HG02884 (cell line): ENCODE measurements around the gene NRG2.

ENCODE experiments used
- ATAC-seq: cut with Tn5 transposase; IDR thresholded peaks from one replicate; pipeline ENCODE4 v1.9.1; 2021; ENCODE audit warnings: mild to moderate bottlenecking, moderate library complexity; ENCODE audit not compliant: unreplicated experiment

The NRG2 gene

DNA sequence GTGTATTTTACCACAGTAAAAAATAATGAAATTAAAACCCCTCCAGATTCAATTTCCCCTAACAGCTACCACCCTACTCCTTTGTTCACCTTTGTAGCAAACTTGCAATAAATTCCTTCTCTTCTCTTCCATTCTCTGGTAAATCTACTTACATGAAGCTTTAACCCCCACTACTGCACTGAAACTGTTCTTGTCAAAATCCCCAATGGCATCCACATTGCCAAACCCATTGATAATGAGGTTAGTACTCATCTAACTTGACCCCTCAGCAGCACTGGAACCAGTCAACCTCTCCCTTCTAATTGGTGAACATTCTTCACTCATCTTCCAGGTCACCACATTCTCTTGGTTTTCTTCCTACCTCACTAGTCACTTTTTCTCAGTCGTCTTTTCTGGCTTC lies 29.6 kb downstream of the NRG2 start:
- ATAC-seq: no peak

DNA sequence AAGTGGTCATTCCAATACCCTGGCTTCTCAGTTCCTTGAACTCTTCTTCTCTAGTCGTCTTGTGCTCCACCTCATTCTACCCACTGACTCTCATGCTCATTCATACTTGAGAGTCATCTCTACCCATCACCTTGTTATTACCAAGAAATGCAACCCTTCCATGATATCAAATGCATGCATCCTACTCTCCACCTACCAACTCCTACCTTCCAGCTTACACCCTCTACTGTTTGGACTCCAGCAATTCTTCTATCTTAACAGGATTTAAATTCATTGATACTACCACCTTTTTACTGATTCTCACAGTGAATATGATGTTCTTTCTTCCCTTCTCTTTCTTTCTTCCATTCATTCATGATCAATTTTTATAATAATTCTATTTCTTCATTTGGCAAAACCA lies 30.7 kb downstream of the NRG2 start:
- no peak for ATAC-seq

DNA sequence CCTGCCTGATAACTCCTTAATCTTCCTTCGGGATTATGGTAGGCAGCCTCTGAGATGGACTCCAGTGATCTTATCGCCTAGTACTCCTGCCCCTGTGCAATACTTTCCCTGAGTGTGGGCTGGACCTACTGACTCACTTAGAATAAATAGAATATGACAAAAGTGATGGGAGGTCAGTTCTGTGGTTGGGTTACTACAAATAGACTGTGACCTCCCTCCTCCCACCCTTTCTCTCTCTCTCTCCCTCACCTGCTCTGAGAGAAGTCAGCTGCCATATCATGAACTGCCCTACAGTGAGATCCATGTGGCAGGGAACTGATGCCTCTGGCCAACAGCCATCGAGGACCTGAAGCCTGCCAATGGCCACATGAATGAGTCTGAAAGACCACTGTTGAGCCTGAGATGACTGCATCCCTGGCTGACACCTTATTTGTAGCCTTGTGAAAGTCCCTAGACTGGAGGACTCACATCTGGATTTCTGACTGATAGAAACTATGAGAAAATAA lies 31.7 kb downstream of the NRG2 start:
- peak; percentile 85 for ATAC-seq

DNA sequence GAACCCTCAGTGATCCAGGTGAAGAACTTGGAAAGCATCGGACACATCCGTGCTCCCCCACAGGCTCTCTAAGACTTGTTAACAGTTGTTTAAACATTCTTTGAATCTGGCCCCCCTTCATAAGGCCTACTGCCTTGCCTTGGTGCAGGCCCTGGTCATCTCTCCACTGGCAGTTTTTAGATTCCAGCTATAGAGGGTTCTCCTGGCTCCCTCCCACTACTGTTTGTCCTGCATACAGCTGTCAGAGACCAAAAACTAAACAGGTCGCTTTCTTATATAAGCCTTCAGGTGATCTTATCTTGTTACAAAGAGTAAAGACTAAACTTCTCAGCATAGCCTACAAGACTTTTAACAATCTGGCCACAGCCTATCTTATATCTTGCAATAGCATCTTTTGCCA lies 32.3 kb downstream of the NRG2 start:
- ATAC-seq: no peak

DNA sequence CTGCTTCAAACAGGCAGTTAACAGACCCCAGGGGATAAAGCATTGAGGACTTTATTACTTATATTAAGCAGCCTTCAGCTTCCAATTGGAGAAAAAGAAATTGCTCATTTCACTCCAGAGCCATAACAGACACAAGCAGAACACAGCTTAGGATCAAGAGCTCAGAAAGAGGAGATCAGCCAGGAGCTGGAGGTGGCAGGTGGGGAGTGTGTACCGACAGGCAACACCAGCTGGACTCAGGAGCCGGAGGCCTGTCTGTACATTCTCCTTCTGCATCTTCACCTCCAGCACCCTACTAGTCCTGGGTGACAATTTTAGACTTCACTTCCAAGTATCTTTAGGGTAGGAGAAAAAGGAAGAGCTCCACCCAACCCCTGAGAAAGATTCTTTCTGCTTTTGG lies 35.8 kb downstream of the NRG2 start:
- ATAC-seq: no peak

DNA sequence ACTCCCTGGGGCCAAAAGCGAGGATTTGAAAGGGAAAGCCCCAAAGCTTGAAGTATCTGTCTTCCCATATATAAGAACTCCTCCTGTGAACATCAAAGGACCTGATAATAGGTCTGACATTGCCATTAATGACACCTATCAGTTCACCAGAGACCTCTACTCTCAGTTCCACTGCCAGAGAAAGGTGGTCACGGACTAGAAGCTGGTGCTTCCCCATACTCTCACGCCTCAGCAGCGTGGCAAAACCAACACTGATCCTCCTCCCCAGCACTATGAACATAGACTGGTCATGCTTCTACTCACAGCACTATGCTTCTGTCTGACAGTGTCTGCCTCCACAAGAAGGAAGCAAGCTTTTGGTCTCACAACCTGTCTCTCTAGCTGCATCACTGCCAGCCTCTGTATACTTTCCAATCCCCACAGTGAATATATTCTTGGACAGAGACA lies 37.9 kb downstream of the NRG2 start:
- peak; percentile 98 for ATAC-seq

DNA sequence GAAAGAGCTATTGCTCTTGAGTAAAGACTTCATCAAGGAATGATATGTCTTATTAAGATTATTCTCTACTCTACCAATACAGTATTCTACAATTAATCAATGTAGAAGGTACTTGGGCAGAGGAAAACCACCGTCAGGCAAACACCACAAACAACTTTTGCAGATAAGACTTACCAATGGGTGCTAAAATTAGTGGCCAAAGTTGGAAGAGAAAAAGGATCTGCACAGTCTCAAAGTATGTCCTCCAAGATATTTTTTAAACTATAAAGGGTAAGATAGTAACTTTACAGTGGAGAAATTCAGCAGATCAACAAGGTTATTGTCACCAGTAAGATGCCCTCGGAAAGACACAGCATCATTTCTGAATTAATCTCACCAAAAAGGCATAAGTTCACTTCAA lies 38.9 kb downstream of the NRG2 start:
- ATAC-seq: no peak

DNA sequence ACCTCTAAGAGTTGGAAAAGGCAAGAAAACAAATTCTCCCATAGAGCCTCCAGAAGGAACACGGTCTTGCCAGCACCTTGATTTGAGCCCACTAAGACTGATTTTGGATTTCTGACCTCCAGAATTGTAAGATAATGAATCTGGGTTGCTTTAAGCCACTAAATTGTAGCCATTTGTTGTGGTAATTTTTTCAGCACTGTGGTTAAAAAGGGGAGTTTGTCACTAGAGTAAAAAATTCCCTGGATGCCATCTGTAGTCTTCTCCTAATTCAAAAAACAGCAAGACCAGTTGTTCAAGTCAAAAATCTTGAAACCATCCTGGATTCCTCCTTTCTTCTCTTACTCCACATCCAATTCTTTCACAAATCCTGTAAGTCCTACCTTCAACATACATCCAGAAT lies 39.6 kb downstream of the NRG2 start:
- no peak for ATAC-seq

DNA sequence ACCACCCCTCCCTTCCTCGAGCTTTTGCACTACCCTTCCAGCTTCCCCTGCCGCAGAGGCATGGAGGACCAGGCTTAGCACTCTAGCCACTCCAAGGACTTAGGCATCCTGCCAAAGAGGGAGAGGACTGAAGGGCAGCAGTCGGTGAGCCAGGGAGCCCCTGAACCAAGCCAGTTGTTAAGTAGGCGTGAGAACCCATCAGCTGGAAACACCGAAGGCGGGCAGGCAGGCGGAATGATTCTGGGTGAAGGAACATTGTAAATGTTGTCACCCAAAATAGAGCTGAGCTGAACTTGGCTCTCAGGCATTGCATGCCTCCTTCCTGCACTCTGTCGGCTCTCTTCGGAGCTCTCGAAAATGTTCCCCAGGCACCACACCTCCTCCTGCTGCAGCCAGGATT lies 42.8 kb downstream of the NRG2 start:
- no peak for ATAC-seq

DNA sequence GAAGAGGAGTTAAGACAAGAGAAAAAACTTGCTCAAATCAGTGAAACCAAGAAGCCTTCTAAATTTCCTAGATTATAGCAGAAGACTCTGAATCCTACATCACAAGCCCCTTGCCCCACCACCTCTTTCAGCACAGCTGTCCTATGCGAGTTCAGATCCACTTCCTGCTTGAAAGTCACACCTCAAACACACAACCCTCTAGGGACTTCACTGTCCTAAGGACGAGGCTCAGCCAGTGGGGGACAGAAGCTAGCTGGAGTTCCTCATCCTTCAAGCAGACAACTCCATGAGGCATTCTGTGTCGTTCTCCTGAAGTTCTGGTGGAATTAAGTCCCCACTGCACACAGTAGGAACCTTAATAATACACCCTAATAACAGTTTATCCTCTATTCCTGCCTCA lies 44.3 kb downstream of the NRG2 start:
- no peak for ATAC-seq

DNA sequence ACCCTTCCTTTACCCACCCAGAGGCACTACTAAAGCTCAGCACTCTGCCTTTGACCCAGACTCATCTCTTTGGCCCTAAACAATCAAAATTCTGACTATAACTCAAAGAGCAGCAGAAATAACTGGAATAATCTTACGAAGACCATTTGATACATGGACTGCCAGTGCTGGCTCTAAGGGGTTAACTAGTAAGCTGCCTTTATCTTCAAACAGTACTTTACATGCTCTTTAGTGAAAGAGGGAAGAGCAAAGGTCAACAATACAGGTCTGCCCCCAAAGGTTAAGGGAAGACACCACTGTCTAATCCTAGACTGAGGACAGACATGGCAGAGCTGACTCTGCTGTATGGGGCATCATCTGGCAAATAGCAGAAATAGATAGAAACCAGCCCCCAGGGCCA lies 45.8 kb downstream of the NRG2 start:
- no peak for ATAC-seq

DNA sequence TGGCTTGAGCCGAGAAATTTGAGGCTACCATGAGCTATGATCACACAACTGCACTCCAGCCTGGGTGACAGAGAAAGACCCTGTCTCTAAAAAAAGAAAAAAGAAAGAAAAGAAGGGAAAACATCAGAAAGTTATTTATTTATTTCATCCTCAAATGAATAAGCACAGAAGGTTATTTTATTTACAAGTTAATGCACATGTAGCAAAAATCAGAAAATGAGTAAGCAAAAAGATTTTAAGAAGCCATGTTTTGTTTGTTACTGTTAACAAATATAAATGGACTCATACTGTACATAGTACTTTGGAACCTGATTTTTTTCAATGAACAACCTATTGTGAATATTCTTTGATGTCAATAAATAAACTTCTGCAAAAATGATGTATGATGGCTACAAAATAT lies 47.2 kb downstream of the NRG2 start:
- no peak for ATAC-seq

DNA sequence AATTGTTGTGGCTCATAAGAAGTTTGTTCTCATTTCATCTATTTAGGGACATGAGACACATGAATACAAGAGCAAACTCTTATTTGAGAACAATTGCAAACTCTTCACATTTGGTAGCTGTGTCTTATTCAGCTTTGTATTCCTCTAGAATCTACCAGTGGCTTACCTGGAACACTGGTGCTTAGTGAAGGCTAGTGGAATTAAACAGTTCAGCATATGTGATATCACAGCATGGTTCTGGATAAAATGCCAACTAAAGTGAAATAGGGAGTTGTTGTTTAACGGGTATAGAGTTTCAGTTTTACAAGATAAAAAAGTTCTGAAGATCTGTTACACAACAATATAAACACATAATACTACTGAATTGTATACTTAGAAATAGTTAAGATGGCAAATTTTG lies 48.9 kb downstream of the NRG2 start:
- no peak for ATAC-seq

DNA sequence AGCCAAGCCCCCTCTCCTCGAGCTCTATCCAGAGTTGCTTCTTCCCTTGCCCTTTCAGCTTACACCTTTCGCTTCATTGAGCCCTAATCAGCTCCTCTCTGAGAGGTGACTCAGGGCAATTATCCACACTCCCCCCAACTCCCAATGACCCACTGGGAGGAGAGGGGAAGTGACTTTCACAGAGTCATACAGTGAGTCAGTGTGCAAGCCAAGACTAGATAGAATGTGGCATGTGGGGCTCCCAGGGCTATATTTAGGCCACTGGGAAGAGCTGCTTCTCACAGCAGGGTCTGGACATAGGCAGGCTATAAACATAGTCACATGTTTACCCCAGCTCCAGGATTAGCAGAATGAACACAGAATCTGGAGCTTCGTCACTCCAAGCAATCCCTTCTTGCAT lies 57.4 kb downstream of the NRG2 start:
- no peak for ATAC-seq

DNA sequence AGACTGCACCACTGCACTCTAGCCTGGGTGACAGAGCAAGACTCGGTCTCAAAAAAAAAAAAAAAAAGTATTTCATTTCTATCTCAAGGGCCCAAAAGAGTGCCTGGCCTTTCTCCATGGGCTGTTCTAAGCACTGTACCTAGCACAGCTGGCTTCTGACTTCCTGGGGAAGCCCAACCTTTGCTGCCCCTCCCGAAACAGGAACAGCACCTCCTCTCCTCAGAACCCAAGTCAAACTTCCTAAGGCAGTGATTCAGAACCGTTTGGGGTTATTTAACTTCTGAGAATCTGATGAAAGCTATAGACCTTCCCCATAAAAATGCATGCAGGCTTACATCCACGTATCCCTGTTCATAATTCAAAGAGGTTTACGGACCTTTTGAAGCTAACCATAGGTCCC lies 57.8 kb downstream of the NRG2 start:
- ATAC-seq: no peak

DNA sequence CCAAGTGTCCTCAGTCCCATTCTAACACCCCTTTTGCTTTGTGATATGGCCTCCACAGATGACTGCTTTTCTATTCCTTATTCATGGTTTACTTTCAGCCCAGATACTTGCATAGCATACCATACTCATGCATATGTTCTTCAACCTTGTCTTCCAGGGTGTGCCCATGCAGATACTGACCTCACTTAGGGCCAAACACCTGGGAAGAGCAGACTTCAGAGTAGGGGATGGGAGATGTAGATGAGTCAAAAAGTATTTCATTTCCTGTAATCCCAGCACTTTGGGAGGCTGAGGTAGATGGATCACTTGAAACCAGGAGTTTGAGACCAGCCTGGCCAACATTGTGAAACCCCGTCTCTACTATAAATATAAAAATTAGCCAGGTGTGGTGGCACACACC lies 58.3 kb downstream of the NRG2 start:
- ATAC-seq: no peak

DNA sequence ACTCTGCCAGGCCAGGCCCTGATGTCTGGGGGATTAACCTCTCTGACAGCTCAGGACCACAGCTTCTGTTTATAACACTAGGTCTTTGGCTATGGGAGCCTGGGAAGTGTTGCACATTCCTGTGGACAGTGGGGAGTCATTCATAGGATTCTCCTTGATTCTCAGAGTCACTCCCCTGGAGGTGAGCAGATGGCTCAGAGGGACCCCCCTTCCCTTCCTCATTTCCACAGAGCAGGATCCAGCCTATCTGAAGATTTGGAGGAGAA lies 60.2 kb downstream of the NRG2 start:
- no peak for ATAC-seq

DNA sequence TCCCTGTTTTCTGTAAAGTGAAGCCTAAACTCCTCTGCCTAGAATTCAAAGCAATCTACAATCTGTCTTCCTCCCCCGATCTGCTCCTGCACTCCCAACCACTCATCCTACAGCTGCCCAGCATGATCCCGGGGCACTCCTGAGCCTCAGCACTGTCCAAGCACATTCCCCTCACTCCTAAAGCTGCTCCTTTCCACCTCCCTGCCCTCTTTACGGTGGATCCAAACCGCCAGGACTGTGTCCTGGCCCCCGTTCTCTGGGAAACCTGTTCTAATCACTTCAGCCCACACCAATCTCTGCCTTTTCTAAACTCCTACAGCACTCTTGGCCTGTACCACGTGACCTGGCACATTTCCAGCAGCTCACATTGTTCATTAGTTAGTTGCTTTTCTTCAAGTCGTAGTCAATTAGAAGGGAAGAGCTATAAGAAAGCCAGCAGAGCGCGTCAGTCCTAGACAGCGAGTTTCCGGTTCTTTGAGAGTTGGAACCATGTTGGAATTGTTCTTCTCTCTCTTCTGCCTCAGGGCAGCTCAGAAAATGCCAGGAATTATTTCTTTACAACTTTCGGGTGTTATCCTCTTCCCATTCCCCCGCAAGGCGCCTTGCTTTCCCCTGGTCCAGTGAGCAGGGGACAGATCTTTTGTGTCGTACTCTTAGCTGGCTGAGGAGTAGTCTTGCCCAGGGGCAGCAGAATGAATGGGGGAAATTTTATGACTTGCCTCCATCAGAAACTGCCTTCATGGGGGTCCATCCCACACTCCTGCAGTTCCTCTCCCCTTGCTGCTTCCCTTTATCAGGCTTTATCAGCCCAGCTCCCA lies 60.7 kb downstream of the NRG2 start:
- no peak for ATAC-seq

DNA sequence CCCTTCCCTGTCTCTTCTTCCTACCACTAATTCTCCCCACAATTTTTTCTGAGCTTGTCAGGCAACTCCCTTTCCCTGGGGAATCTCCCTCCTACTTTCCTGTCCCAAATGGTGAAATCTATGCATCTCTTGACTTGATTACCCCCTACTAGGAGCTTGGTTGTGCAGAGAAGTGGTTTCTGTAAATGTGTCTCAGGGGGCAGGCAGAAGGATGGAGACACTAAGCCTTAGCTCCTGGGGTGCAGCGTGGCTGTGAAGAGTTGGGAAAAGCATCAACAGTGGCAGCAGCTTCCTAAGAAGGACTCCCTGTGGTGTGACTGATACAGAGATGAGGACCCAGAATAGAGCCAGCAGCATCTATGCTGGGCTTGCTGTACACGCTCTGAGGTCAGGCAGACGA lies 62.3 kb downstream of the NRG2 start:
- no peak for ATAC-seq

DNA sequence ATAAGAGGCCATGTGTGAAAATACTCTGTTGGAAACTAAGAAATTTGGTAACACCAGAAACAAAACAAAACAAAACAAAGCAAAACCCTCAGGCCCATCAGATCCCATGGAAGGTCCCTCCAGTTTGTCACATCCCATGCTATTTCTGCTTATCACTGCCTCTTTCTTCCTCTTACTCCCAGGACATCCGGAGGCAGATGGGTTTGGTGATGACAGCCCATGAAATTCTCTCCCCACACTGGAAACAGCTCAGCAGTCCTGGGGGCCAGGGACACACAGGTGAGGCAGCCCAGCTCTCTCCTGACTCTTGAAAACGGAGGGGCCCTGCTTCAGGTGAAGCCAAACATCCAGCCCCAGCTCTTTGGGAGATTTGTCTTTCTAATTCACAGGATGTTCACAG lies 63.2 kb downstream of the NRG2 start:
- ATAC-seq: no peak

DNA sequence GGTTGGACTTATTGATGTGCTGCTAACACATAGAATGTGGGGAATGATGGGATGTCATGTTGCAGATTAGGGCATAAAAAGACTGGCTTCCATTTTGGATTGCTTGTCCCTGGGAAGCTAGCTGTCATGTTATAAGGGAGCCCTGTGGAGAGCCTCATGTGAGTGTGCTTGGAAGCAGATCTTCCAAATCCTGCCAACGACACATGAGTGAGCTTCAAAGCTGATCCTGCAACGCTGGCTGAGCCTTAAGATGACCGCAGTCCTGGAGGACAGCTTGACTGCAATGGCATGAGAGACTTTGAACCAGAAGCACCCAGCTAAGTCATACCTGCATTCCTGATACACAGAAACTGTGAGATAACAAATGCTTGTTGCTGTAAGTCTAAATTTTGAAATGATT lies 63.6 kb downstream of the NRG2 start:
- no peak for ATAC-seq

DNA sequence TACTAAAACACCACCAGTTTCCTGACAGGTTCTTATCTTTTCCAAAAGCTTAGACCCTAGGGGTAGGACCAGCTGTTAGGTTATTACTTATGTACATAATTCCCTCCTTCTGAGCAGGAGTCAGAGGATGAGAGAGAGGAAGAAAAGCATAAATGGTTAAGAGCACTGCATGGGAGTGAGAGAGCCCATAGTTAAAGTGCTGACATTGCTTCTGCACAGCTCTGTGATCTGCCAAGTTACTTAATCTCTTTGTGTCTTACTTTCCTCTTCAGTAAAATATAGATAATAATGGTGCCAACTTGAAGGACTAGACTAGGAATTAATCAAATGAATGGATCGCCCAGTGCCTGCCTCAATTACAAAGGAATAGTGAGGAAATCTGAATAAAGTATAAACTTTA lies 66.4 kb downstream of the NRG2 start:
- no peak for ATAC-seq

DNA sequence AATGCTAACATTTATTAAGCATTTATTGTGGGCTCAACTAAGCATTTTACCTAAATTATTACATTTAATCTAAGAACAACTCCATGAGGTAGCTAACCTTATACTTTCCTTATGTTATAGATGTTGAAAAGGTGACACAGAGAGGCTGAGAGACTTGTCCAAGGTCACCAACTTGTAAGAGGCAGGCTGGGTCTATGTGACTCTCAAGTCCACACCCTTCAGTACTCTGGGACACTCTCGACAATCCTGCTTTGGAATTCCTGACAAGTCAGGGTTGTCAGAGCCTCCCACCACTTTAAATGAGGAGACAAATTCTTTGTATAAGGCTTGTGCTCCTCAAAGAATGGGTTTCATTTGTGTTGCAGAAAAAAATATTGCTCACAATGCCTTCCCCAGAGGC lies 67.2 kb downstream of the NRG2 start:
- no peak for ATAC-seq
